Upper lobe of right lung (tissue), 1 donor: ENCODE data around the gene GRK5. TPM values are rescaled to one million over a fixed set of nuclear protein-coding genes. Genes with fewer than 3 reads are reported as not detected.

ENCODE experiments used
- ATAC-seq: fragments of 200-7000 bp; cut with Tn5 transposase; one replicate; pipeline ENCODE4 v1.9.1; 2020; ENCODE audit warnings: mild to moderate bottlenecking, moderate library complexity
- DNase-seq: peaks from one replicate; pipeline ENCODE4 v3.0.0-alpha.2; 2020
- H3K27ac ChIP-seq: fragments of 200-600 bp; one replicate; pipeline ENCODE4 v1.8.0; 2022
- H3K27me3 ChIP-seq: fragments of 200-600 bp; one replicate; pipeline ENCODE4 v1.8.0; 2022; ENCODE audit warnings: mild to moderate bottlenecking
- H3K36me3 ChIP-seq: fragments of 200-600 bp; one replicate; pipeline ENCODE4 v1.8.0; 2022
- H3K4me1 ChIP-seq: fragments of 200-600 bp; one replicate; pipeline ENCODE4 v1.8.0; 2022
- H3K4me3 ChIP-seq: fragments of 200-600 bp; one replicate; pipeline ENCODE4 v1.8.0; 2022; ENCODE audit warnings: mild to moderate bottlenecking
- H3K9me3 ChIP-seq: fragments of 200-600 bp; one replicate; pipeline ENCODE4 v1.8.0; 2022
- intact Hi-C: fragments of 100-400 bp; cut with DNase I; formaldehyde crosslinking; loops from one replicate; pipeline ENCODE4 v1.11.0; 2022
- total RNA-seq: library from RNA; stranded (reverse); fragmentation: NEBNext Ultra II Directional; extraction: Animal tissue kit (Norgen Biotek cat#: 25700); gene quantifications from one replicate; pipeline ENCODE4 v1.2.1, GENCODE V29; 2021
- TF ChIP-seq, protein P1 (sequence below): fragments of 200-600 bp; IDR thresholded peaks from one replicate; pipeline ENCODE4 v1.8.0; 2022; ENCODE audit warnings: antibody characterized with exemption
- donor health status: DM: no; HTN: yes; CAD: no; lungs with severe emphysema.

GRK5 gene
- total RNA-seq, 1 donor from 2014 or later = 83.5 TPM

DNA sequence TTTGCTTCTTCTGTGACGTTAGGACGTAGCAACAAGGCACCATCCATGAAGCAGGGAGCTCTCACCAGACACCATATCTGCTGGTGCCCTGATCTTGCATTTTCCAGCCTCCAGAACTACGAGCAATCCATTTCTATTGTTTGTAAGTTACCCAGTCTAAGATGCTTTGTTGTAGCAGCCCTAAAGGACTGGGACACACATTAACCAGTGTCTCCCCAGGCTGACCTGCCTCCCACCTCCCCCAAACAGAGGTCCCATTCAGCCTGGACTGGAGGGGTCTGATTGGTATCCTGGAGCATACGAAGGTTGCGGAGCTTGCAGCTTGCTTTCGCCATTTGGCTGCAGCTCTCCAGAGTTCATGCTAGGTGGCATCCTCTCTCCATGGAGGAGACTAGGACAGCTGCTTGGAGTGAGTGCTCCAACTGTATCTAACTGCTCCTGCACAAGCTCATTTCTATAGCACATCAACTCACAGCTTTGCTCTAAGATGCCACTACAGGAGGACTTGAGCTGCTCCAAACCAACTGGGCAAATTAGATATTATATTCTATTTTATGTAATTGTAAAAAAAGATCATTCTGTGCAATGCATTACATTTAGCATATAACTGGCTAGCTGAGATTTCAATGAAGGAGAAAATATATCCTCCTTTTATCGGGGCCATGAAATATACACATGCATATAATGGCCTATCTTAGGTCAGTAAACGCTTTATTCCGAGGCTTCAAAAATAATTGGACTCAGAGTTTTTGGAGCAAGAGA lies 8.0 kb upstream of the GRK5 start:
- no peak overlapping the region for H3K27ac ChIP-seq
- H3K27me3 ChIP-seq = no peaks in the 10 kb centered on the region
- TF ChIP-seq, protein P1, sequence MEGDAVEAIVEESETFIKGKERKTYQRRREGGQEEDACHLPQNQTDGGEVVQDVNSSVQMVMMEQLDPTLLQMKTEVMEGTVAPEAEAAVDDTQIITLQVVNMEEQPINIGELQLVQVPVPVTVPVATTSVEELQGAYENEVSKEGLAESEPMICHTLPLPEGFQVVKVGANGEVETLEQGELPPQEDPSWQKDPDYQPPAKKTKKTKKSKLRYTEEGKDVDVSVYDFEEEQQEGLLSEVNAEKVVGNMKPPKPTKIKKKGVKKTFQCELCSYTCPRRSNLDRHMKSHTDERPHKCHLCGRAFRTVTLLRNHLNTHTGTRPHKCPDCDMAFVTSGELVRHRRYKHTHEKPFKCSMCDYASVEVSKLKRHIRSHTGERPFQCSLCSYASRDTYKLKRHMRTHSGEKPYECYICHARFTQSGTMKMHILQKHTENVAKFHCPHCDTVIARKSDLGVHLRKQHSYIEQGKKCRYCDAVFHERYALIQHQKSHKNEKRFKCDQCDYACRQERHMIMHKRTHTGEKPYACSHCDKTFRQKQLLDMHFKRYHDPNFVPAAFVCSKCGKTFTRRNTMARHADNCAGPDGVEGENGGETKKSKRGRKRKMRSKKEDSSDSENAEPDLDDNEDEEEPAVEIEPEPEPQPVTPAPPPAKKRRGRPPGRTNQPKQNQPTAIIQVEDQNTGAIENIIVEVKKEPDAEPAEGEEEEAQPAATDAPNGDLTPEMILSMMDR = peak; percentile 79
- H3K9me3 ChIP-seq = no peaks in the 10 kb centered on the region
- intact Hi-C loops = loop anchor here (10.0 kb wide), 1 partner anchor 345 kb away; the partner anchor contains the start of gene RGS10
- no peaks in the 10 kb centered on the region for H3K36me3 ChIP-seq
- peaks cover 6% of the 10 kb centered on the region for H3K4me1 ChIP-seq
- no peak for DNase-seq
- ATAC-seq = peak; percentile 94
- H3K4me3 ChIP-seq = no peak overlapping the region

DNA sequence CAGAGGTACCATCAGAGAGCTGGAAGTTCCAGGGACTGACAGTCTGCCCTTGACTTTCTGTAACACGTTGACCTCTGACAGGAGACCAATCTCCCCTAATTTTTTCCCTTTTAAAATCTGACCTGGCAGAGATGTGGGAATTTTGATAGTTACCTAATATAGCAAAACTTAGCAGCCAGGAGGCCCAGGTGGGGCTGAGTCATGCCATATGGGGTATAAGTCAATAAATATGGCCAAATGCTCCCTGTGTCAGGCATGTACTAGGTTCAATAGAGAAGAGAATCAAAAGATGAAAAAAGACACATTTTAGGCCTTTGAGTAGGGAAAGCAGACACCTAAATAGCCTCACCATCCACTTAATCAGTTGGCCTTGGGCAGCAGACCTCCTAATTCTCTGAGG lies 6.1 kb upstream of the GRK5 start:
- no peak for DNase-seq
- no peak for ATAC-seq
- Histone ChIP-seq H3K27ac (no peak overlapping the region), H3K4me3 (no peak overlapping the region), H3K36me3 (no peaks in the 10 kb centered on the region), H3K4me1 (peaks cover 14% of the 10 kb centered on the region), H3K27me3 (no peaks in the 10 kb centered on the region), H3K9me3 (no peaks in the 10 kb centered on the region)
- intact Hi-C loops = no loop called here
- TF ChIP-seq, protein P1 = no peak

DNA sequence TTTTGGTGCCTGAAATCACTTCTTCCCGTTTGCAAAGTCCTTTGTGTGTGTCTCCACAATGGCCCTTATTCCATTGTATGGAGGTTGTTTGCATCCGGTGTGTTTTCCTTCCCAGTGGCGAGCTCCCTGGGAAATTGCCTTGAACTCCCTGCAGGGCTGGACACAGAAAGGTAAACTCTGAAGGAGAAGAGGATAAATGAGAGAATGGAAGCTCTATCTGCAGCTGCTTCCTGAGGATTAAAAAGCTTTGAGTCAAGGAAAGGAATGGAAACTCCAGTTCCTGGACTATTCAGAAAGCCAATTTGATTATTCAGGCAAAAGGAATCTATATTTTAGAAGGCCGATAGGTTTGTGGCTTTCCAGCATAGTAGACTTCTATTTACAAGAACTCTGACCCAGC lies 4.4 kb upstream of the GRK5 start:
- Histone ChIP-seq H3K36me3 (no peaks in the 10 kb centered on the region), H3K27me3 (no peaks in the 10 kb centered on the region), H3K4me1 (peaks cover 16% of the 10 kb centered on the region), H3K9me3 (no peaks in the 10 kb centered on the region), H3K4me3 (no peak overlapping the region), H3K27ac (no peak overlapping the region)
- no peak for DNase-seq
- no peak for ATAC-seq
- intact Hi-C loops = no loop called here
- TF ChIP-seq, protein P1 = no peak

DNA sequence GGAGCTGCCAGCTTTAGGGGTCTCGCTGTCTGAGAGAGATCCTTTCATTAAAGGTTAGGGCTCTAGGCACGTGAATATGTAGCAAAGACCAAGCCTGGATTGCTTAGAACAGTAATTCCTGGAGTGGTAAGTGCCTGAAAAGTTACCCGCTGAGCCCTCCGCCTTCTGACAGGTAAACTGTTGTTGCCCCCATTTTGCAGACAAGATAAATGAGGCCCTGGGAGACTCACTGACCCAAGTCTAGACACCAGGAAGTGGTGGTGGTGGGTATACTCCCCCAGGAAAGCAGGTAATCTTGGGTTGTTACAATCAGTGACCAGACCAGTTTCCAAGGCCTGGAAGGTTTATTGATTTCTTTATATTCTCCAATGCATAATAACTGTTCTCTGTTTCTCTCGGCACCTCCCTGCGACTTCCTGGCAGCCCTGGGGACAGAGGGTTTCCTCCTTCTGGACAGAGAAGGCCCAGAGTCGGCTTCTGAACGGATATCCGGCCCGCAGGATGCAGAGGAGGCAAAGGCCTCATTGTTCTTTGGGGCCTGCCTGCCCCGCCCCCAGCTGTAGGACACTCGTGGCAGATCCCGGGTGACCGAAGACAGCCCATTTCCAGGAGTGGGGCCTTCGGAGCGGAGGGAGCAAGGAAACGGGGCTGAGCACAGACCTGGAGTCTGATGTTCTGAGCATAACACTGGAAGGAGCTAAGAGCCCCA lies 1.3 kb upstream of the GRK5 start:
- intact Hi-C loops = no loop called here
- Histone ChIP-seq H3K4me1 (peaks cover 19% of the 10 kb centered on the region), H3K27ac (peak overlapping the region; percentile 91), H3K27me3 (no peaks in the 10 kb centered on the region), H3K9me3 (no peaks in the 10 kb centered on the region), H3K4me3 (peak overlapping the region; percentile 87), H3K36me3 (no peaks in the 10 kb centered on the region)
- DNase-seq (peak; percentile 81), ATAC-seq (peak; percentile 34)
- TF ChIP-seq, protein P1 = no peak

DNA sequence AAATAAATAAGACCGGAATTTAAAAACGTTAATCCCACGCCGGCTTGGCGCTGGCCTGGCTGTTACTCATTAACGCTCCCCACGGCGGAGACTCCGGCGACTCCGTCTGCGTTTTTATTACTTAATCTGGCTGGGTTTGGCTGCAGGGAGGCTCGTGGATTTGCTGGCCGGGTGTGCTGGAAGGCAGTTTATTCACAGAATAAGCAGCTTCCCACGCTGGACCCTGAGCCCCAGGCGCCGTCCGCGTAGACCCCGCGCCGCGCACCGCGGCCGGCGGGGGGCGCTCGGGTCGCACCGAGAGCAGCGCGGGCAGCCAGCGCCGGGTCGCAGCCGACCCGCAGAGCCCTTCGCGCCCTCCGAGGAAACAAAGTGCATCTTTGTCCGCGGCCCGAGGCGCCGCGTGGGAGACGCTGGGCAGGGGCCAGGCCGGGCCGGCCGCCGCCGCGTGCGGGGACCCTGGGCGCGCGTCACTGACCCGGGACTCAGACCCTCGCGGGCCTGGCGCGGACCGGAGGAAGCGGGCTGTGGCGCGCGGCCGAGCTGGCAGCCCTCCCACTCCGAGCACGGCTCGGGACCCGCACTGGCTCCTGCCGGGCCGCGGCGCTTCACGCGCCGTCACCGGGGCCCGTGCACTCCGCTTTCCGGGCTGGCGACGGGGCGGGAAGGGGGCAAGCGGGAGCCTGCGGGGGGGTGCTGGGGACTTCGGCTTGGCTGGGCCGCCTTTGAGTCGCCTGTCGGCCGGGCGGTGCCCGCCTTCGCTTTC lies 587 bp upstream of the GRK5 start:
- Histone ChIP-seq H3K4me3 (peak overlapping the region; percentile 87), H3K4me1 (peaks cover 27% of the 10 kb centered on the region), H3K36me3 (no peaks in the 10 kb centered on the region), H3K9me3 (no peaks in the 10 kb centered on the region), H3K27me3 (no peaks in the 10 kb centered on the region), H3K27ac (peak overlapping the region; percentile 91)
- DNase-seq (peak; percentile 88), ATAC-seq (peak; percentile 81)
- TF ChIP-seq, protein P1 = peak; percentile 67
- intact Hi-C loops = no loop called here
